22Rv1 (cell line): ENCODE data around the gene CSNK2A3.

Source experiments
- CTCF ChIP-seq: fragments of 450-650 bp; IDR thresholded peaks from 2 replicates; pipeline ENCODE4 v1.5.1; 2017; ENCODE audit warnings: mild to moderate bottlenecking
- ZFX ChIP-seq: fragments of 450-650 bp; IDR thresholded peaks from 2 replicates; pipeline ENCODE4 v1.6.1; 2017; ENCODE audit warnings: antibody characterized with exemption, borderline replicate concordance

GRCh38 chr11:11318461-11318860, 34.6 kb downstream of the CSNK2A3 start:
- no peak for TF ChIP-seq CTCF
- no peak for TF ChIP-seq ZFX
